ENCODE data around the gene ACTN2. TPM values are rescaled to one million over a fixed set of nuclear protein-coding genes. Genes with fewer than 3 reads are reported as not detected.

Gene ACTN2
- total RNA-seq, 1 donor from 2014 or later = 2,454 TPM

GRCh38 chr1:236692128-236692527 lies 5.8 kb downstream of the ACTN2 start:
- H3K36me3 ChIP-seq = no peaks in the 10 kb centered on the region
- TF ChIP-seq CTCF (IDR thresholded peaks at IDR 0.05; ENCODE audit: borderline replicate concordance) = no peak
- DNase-seq = no peak
- H3K27me3 ChIP-seq (ENCODE audit: low read depth) = peaks cover 36% of the 10 kb centered on the region
- H3K4me1 ChIP-seq = peaks cover 53% of the 10 kb centered on the region
- intact Hi-C loops (cut with micrococcal nuclease) = no loop called here
- H3K27ac ChIP-seq (replicated peaks) = peak overlapping the region; percentile 94
- peak overlapping the region; percentile 77 for H3K4me3 ChIP-seq
- no peaks in the 10 kb centered on the region for H3K9me3 ChIP-seq (replicated peaks)

GRCh38 chr1:236692742-236693141 lies 6.4 kb downstream of the ACTN2 start:
- TF ChIP-seq CTCF (IDR thresholded peaks at IDR 0.05; ENCODE audit: borderline replicate concordance) = no peak
- peaks cover 29% of the 10 kb centered on the region for H3K27me3 ChIP-seq (ENCODE audit: low read depth)
- H3K9me3 ChIP-seq (replicated peaks) = no peaks in the 10 kb centered on the region
- H3K4me1 ChIP-seq = peaks cover 53% of the 10 kb centered on the region
- intact Hi-C loops (cut with micrococcal nuclease) = no loop called here
- peak overlapping the region; percentile 94 for H3K27ac ChIP-seq (replicated peaks)
- H3K4me3 ChIP-seq = peak overlapping the region; percentile 77
- H3K36me3 ChIP-seq = no peaks in the 10 kb centered on the region
- no peak for DNase-seq

- no peak for TF ChIP-seq CTCF (IDR thresholded peaks at IDR 0.05; ENCODE audit: borderline replicate concordance)
- intact Hi-C loops (cut with micrococcal nuclease) = no loop called here
- Histone ChIP-seq H3K4me1 (peaks cover 73% of the 10 kb centered on the region), H3K4me3 (peak overlapping the region; percentile 54), H3K36me3 (no peaks in the 10 kb centered on the region), H3K27me3 (ENCODE audit: low read depth) (no peaks in the 10 kb centered on the region), H3K9me3 (replicated peaks) (no peaks in the 10 kb centered on the region), H3K27ac (replicated peaks) (peak overlapping the region; percentile 83)
- DNase-seq = no peak
These were observed 13.1 kb downstream of the ACTN2 start for GRCh38 chr1:236699366-236699765.

GRCh38 chr1:236700903-236701302 lies 14.6 kb downstream of the ACTN2 start:
- no peak for DNase-seq
- peak overlapping the region; percentile 54 for H3K4me3 ChIP-seq
- H3K27me3 ChIP-seq (ENCODE audit: low read depth) = no peaks in the 10 kb centered on the region
- no peaks in the 10 kb centered on the region for H3K36me3 ChIP-seq
- TF ChIP-seq CTCF (IDR thresholded peaks at IDR 0.05; ENCODE audit: borderline replicate concordance) = no peak
- H3K27ac ChIP-seq (replicated peaks) = peak overlapping the region; percentile 83
- intact Hi-C loops (cut with micrococcal nuclease) = no loop called here
- H3K9me3 ChIP-seq (replicated peaks) = no peaks in the 10 kb centered on the region
- peaks cover 75% of the 10 kb centered on the region for H3K4me1 ChIP-seq

GRCh38 chr1:236701782-236702181 lies 15.5 kb downstream of the ACTN2 start:
- Histone ChIP-seq H3K4me1 (peaks cover 79% of the 10 kb centered on the region), H3K36me3 (no peaks in the 10 kb centered on the region), H3K4me3 (peak overlapping the region; percentile 54), H3K9me3 (replicated peaks) (no peaks in the 10 kb centered on the region), H3K27ac (replicated peaks) (peak overlapping the region; percentile 83), H3K27me3 (ENCODE audit: low read depth) (no peaks in the 10 kb centered on the region)
- DNase-seq = no peak
- intact Hi-C loops (cut with micrococcal nuclease) = no loop called here
- no peak for TF ChIP-seq CTCF (IDR thresholded peaks at IDR 0.05; ENCODE audit: borderline replicate concordance)

Measured in left ventricle myocardium inferior (tissue), 1 donor.